ENCODE data around the gene HIVEP3. TPM values are rescaled to one million over a fixed set of nuclear protein-coding genes. Genes with fewer than 3 reads are reported as not detected.

HIVEP3 gene
- total RNA-seq, 2 donors from 2014 or later: 4.0 to 5.4 TPM

- no peak for ATAC-seq
- intact Hi-C loops (cut with DNase I, micrococcal nuclease): no loop called here
- DNase-seq: no peak
Measured at GRCh38 chr1:41861535-41862383, 57.0 kb downstream of the HIVEP3 start.

DNA sequence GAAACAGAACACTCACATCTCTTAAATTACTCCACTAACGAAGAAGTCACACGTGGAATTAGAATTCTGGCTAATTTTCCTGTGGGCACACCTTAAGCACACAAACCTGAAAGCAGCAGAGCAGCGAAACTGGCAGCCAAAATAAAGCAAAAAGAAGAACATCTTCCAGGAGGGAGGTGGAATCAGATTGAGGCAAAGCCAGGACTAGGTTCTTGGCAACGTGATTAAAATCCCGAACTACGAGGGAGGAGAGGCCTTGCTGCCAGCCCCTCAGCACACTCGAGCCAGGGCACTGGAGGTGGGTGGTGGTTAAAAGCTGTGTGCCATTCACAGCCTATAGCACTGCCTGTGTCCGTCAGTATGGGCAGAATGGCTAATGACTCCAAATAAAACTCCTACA, 58.0 kb downstream of the HIVEP3 start:
- DNase-seq (no peak), ATAC-seq (no peak)
- intact Hi-C loops (cut with DNase I, micrococcal nuclease): no loop called here

- no peak for DNase-seq
- no peak for ATAC-seq
- intact Hi-C loops (cut with DNase I, micrococcal nuclease): no loop called here
Measured at GRCh38 chr1:41860214-41860613, 58.5 kb downstream of the HIVEP3 start.

DNA sequence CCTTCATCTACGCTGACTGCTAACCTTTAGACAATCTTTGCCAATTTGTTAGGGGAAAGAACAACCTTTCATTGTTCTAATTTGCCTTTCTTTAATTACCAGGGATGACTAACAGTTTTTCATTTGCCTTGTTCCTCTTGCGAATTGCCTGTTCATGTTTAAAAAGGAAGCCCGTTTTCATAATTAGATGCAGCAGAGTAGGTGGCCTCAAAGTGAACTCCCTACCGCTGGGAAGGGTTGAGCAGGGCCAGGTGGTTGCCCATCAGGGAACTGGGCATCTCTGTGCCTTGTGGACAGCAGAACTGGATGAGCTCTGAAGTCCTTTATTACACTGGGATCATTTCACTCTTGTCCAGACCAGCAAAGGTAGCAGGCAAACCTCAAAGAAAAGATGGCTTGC, 59.0 kb downstream of the HIVEP3 start:
- ATAC-seq: no peak
- intact Hi-C loops (cut with DNase I, micrococcal nuclease): no loop called here
- DNase-seq: no peak

GRCh38 chr1:41856944-41857285, 61.8 kb downstream of the HIVEP3 start:
- intact Hi-C loops (cut with DNase I, micrococcal nuclease): no loop called here
- DNase-seq (no peak), ATAC-seq (no peak)

DNA sequence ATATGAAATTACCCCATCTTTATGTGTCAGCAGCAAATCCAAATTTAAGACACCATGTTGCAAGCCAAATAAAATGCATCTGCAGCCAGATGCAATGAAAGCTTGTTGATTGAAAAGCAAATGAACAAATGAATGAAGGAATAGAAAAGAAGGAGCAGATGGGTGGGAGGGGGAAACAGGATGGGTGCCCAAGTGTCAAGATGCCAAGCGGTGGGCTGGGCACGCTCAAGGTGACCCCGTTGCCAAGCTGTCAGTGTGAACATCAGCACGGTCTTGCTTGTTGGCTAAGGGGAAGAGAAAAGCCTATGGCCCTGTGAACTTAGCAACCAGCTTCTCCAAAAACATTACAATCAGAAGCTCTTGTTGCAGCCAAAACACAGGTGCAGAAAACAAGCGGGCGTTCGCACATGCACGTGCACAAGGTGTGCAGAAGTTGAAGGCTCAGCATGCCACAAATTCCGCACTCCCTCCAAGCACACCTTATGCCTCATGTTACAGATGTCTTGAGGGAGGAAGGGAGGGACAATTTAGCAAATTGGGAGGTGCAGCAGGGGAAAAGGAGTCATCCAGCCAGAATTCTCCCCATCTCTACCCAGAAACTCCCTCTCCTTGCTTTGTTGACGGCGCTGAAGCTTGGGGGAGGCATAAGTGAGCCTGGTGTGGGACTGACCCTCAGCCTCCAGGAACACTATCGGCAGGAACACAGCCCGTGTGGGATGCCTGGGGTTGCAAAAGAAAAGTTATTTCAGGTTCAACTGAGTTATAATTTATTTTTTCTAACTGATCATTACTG, 62.4 kb downstream of the HIVEP3 start:
- DNase-seq: no peak
- ATAC-seq: no peak
- intact Hi-C loops (cut with DNase I, micrococcal nuclease): no loop called here

DNA sequence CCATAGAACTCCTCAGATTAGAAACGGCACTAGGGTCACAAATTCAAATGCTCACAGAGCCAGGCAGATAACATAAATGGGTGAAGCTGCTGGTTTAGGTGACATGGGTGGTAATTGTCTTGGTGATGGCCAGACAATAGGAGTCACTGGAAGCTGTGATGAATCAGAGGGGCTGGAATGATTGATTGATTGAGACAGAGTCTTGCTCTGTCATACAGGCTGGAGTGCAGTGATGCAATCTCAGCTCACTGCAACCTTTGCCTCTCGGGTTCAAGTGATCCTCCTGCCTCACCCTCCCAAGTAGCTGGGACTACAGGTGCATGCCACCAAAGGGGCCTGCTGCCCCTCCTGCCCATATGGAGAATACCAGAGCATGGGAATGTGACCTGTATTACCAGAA, 63.0 kb downstream of the HIVEP3 start:
- ATAC-seq: no peak

GRCh38 chr1:41853907-41854306, 64.8 kb downstream of the HIVEP3 start:
- ATAC-seq: no peak
- intact Hi-C loops (cut with DNase I, micrococcal nuclease): no loop called here
- DNase-seq: no peak

More for the DNA sequence above, 63.0 kb downstream of the HIVEP3 start:
- DNase-seq: no peak
- intact Hi-C loops (cut with DNase I, micrococcal nuclease): no loop called here

DNA sequence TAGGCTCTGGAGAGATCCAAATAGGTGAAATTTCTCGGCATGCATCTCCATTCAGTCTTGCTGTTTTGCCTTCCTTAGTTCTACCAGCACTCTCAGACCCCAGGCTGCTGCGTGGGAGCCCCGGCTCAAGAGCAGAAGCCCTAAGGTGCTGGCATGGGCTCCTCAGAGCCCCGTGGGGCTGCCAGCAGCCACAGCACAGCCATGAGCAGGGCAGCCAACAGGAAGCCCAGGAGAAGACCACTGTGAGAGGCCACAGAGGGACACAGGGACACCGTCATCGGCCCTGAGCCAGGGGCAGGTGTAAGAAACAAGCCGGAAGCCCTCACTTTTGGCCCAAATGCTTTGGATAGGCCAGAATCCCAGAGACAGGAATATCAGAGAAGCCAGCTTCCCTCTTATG, 66.6 kb downstream of the HIVEP3 start:
- ATAC-seq (no peak), DNase-seq (no peak)
- intact Hi-C loops (cut with DNase I, micrococcal nuclease): no loop called here

GRCh38 chr1:41851589-41851988, 67.1 kb downstream of the HIVEP3 start:
- intact Hi-C loops (cut with DNase I, micrococcal nuclease): no loop called here
- DNase-seq: no peak
- ATAC-seq: no peak

DNA sequence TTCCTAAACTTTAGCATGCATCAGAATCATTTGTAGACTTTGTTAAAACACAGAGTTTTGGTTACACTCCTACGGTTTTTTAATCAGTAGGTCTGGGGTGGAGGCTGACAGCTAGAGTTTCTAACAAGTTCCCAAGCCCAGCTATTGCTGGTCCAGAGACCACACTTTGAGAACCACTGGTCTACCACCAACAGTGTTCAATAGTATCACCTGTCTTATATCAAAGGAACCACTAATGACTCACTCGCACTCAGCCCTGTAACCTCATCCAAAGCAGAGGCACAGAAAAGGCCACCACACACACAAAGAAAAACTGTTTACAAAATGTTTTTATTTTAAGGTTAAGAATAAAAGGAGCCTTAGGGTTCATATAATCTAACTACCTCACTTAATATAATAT, 68.7 kb downstream of the HIVEP3 start:
- ATAC-seq: no peak
- no peak for DNase-seq
- intact Hi-C loops (cut with DNase I, micrococcal nuclease): no loop called here

GRCh38 chr1:41849211-41849759, 69.4 kb downstream of the HIVEP3 start:
- no peak for DNase-seq
- intact Hi-C loops (cut with DNase I, micrococcal nuclease): no loop called here
- ATAC-seq: no peak

GRCh38 chr1:41848216-41848952, 70.3 kb downstream of the HIVEP3 start:
- intact Hi-C loops (cut with DNase I, micrococcal nuclease): no loop called here
- no peak for DNase-seq
- no peak for ATAC-seq

GRCh38 chr1:41847733-41848132, 71.0 kb downstream of the HIVEP3 start:
- DNase-seq (no peak), ATAC-seq (no peak)
- intact Hi-C loops (cut with DNase I, micrococcal nuclease): no loop called here

- DNase-seq (no peak), ATAC-seq (no peak)
- intact Hi-C loops (cut with DNase I, micrococcal nuclease): no loop called here
Measured at GRCh38 chr1:41846625-41847405, 71.9 kb downstream of the HIVEP3 start.

DNA sequence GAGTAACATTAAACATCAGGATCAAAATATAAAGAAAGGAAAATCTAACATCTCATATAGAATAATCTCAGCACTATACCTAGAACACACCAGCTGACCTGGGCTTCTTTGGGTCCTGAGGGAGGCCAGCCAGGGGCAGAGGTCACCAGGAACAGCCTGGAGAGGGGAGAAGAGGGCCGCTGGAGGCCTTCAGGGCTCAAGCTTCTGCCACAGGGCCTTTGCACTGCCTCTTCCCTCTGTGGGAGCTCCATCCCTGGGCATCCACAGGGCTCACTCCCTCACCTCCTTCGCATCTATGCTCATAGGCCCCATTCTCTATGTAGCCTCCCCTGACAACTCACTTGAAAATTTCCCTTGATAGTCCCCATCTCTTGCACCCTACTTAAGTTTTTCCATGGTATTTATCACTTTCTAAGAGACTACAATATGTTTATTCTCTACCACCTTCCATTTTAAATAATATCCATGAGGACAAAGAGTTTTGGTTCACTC, 73.9 kb downstream of the HIVEP3 start:
- DNase-seq: no peak
- no peak for ATAC-seq
- intact Hi-C loops (cut with DNase I, micrococcal nuclease): no loop called here

DNA sequence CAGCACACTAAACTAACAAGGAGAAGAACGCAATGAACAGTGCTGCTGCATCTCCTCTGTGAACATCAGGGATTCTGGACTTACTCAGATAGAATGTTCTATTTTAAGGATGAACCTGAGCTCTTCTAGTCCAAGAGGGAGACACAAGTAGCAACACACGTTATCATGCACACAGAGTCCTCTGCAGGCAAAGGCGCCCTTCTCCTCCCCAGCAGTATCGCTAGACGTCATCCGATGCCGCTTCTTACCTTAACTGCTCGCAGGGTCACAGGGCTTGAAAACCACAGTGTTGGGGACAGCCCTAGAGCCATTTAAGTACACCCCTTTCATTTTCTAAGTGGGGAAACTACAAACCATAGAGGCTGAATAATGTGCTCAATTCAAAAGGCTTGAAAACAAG, 74.5 kb downstream of the HIVEP3 start:
- intact Hi-C loops (cut with DNase I, micrococcal nuclease): no loop called here
- no peak for ATAC-seq

GRCh38 chr1:41842993-41843755, 75.5 kb downstream of the HIVEP3 start:
- DNase-seq: no peak
- intact Hi-C loops (cut with DNase I, micrococcal nuclease): no loop called here
- no peak for ATAC-seq

More for the DNA sequence above, 74.5 kb downstream of the HIVEP3 start:
- no peak for DNase-seq
